Cardiac muscle cell (in vitro differentiated cells and primary cell): ENCODE results near the gene FANCI. TPM values are rescaled to one million over a fixed set of nuclear protein-coding genes. Genes with fewer than 3 reads are reported as not detected.

Source experiments
- DNase-seq, 2 donors: peaks; one replicate each; pipeline versions ENCODE4 v3.0.0 to v3.0.0-alpha.2; 2010 to 2017; ENCODE audit warnings: low read depth in 1 of 2, low spot score in 1 of 2
- H3K27ac ChIP-seq: fragments of 200-600 bp; sonication (generic); 2 replicates; pipeline ENCODE4 v1.5.1; 2016
- H3K27me3 ChIP-seq: fragments of 200-600 bp; sonication (generic); 2 replicates; pipeline ENCODE4 v1.6.0; 2016; ENCODE audit warnings: control low read depth
- H3K36me3 ChIP-seq: fragments of 200-600 bp; sonication (generic); 2 replicates; pipeline ENCODE4 v1.5.1; 2016; ENCODE audit warnings: control low read depth
- H3K4me1 ChIP-seq: fragments of 200-600 bp; sonication (generic); 2 replicates; pipeline ENCODE4 v1.8.1; 2017; ENCODE audit warnings: low read depth, mild to moderate bottlenecking, mixed run types
- H3K4me3 ChIP-seq: fragments of 200-600 bp; sonication (generic); 2 replicates; pipeline ENCODE4 v1.5.1; 2016; ENCODE audit warnings: mild to moderate bottlenecking
- H3K9me3 ChIP-seq: fragments of 200-600 bp; sonication (generic); 2 replicates; pipeline ENCODE4 v1.5.1; 2017; ENCODE audit warnings: low read depth, mild to moderate bottlenecking, control low read depth
- polyA plus RNA-seq: library from polyadenylated mRNA; unstranded; fragments of >200 nt; fragmentation: Nextera tagmentation; extraction: Ambion mirVana; gene quantifications from 2 replicates; pipeline ENCODE4 v1.2.1, GENCODE V29; 2016
- total RNA-seq: library from RNA; depleted of rRNA; stranded (reverse); fragments of >200 nt; gene quantifications from 2 replicates; pipeline ENCODE4 v1.2.3, GENCODE V29; 2016
- TF ChIP-seq, protein P1 (sequence below): IDR thresholded peaks from 2 replicates; pipeline ENCODE4 v1.5.1; 2012; ENCODE audit warnings: low read depth, mild to moderate bottlenecking, low read length

Gene FANCI
- total and polyA plus RNA-seq, 2 experiments from 2014 or later = 13.3 to 22.8 TPM

DNA sequence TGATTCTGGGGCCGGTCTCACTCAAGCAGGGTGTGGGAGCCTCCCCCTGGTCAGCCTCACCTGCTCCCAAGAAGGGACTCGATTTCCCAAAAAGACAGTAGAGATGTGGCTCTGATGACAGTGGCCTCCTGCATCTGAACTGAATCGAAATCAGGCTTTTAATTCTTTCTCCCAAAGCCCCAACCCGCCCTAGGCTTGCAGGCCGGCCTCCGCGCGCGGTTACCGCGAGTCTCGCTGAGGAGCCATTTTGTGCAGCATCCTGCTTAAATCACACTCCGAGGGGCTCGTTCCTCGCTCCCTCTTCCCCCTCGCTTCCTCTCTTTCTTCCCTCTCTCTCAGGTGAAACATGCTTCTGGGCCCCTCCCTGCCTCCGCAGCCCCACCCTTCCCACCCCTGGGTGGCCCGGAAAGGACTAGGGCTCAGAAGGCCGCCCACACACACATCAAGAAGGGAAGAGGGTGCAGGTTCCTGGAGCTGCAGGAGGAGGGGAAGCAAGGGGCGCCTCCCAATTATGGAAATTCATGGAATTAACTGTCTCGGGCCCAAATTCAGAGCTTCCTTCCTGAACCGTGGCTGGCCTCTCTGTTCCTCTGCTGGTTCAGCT lies 121.8 kb downstream of the FANCI start:
- no peaks in the 10 kb centered on the region for H3K36me3 ChIP-seq
- H3K4me1 ChIP-seq = no peaks in the 10 kb centered on the region
- DNase-seq = no peak
- no peaks in the 10 kb centered on the region for H3K9me3 ChIP-seq
- H3K27ac ChIP-seq = no peak overlapping the region
- H3K27me3 ChIP-seq = peaks cover 100% of the 10 kb centered on the region
- no peak overlapping the region for H3K4me3 ChIP-seq
- TF ChIP-seq, protein P1, sequence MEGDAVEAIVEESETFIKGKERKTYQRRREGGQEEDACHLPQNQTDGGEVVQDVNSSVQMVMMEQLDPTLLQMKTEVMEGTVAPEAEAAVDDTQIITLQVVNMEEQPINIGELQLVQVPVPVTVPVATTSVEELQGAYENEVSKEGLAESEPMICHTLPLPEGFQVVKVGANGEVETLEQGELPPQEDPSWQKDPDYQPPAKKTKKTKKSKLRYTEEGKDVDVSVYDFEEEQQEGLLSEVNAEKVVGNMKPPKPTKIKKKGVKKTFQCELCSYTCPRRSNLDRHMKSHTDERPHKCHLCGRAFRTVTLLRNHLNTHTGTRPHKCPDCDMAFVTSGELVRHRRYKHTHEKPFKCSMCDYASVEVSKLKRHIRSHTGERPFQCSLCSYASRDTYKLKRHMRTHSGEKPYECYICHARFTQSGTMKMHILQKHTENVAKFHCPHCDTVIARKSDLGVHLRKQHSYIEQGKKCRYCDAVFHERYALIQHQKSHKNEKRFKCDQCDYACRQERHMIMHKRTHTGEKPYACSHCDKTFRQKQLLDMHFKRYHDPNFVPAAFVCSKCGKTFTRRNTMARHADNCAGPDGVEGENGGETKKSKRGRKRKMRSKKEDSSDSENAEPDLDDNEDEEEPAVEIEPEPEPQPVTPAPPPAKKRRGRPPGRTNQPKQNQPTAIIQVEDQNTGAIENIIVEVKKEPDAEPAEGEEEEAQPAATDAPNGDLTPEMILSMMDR = no peak

Other genes starting within 250 kb of the FANCI start
- 43.0 and 44.8 TPM in 2 replicates for gene ABHD2, start 155.5 kb upstream of the FANCI start, total RNA-seq
- 25.5 and 28.4 TPM in 2 replicates for gene ABHD2, start 155.5 kb upstream of the FANCI start, polyA plus RNA-seq
- not detected in 2 replicates for gene RLBP1, start 22.4 kb upstream of the FANCI start, total RNA-seq
- 0.40 TPM in 1 of 2 replicates, not detected in the other for gene RLBP1, start 22.4 kb upstream of the FANCI start, polyA plus RNA-seq
- 56.2 and 63.9 TPM in 2 replicates for gene POLG, start 90.8 kb downstream of the FANCI start, total RNA-seq
- 47.3 and 53.5 TPM in 2 replicates for gene POLG, start 90.8 kb downstream of the FANCI start, polyA plus RNA-seq